Ishikawa (cell line): Measurements from ENCODE around the gene PDZD7.

Experiments used
- CEBPB ChIP-seq: IDR thresholded peaks from 2 replicates; pipeline ENCODE4 v1.6.1; 2012
- CREB1 ChIP-seq: IDR thresholded peaks from 2 replicates; pipeline ENCODE4 v1.6.1; 2012; ENCODE audit warnings: low read depth
- EP300 ChIP-seq: IDR thresholded peaks from 2 replicates; pipeline ENCODE4 v1.6.1; 2012; ENCODE audit warnings: borderline replicate concordance
- FOXM1 ChIP-seq: IDR thresholded peaks from 2 replicates; pipeline ENCODE4 v1.6.1; 2012; ENCODE audit warnings: low read depth, borderline replicate concordance
- NFIC ChIP-seq: IDR thresholded peaks from 2 replicates; pipeline ENCODE4 v1.6.1; 2012
- RAD21 ChIP-seq: IDR thresholded peaks from 2 replicates; pipeline ENCODE4 v1.6.1; 2012; ENCODE audit warnings: low read depth
- TAF1 ChIP-seq: IDR thresholded peaks from 2 replicates; pipeline ENCODE4 v1.6.1; 2012; ENCODE audit warnings: low read depth, mild to moderate bottlenecking
- TCF12 ChIP-seq: IDR thresholded peaks from 2 replicates; pipeline ENCODE4 v1.6.1; 2012; ENCODE audit warnings: low read depth
- TEAD4 ChIP-seq: IDR thresholded peaks from 2 replicates; pipeline ENCODE4 v1.6.1; 2012
- YY1 ChIP-seq: IDR thresholded peaks from 2 replicates; pipeline ENCODE4 v1.6.1; 2012; ENCODE audit warnings: low read depth
- ZBTB7A ChIP-seq: IDR thresholded peaks from 2 replicates; pipeline ENCODE4 v1.6.1; 2012; ENCODE audit warnings: low read depth
- TF ChIP-seq, protein P1 (sequence below): IDR thresholded peaks from 2 replicates; pipeline ENCODE4 v1.6.1; 2012; ENCODE audit warnings: low read depth, mild to moderate bottlenecking
- TF ChIP-seq, protein P2 (sequence below): IDR thresholded peaks from 2 replicates; pipeline ENCODE4 v1.6.1; 2012
- TF ChIP-seq, protein P3 (sequence below): IDR thresholded peaks from 2 replicates; pipeline ENCODE4 v1.6.1; 2012

DNA sequence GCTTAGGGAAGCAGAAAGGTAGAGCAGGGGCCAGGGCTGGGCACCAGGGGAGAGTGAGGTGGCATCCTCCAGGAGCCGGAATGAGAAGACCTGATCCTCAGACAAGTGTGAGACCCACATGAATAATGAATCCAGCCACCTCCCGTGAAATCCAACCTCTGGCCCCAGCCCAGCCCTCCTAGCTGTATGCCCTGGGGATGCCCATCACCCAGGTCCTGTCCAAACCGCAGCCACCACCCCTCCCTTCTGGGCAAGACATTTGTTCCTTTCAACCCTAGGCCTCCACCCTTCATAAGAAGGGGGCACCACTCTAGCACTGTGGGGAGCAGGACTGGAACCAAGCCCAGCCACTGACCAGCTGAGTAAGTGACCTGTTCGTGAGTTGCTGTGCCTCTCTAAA lies 9.7 kb downstream of the PDZD7 start:
- TF ChIP-seq, protein P1, sequence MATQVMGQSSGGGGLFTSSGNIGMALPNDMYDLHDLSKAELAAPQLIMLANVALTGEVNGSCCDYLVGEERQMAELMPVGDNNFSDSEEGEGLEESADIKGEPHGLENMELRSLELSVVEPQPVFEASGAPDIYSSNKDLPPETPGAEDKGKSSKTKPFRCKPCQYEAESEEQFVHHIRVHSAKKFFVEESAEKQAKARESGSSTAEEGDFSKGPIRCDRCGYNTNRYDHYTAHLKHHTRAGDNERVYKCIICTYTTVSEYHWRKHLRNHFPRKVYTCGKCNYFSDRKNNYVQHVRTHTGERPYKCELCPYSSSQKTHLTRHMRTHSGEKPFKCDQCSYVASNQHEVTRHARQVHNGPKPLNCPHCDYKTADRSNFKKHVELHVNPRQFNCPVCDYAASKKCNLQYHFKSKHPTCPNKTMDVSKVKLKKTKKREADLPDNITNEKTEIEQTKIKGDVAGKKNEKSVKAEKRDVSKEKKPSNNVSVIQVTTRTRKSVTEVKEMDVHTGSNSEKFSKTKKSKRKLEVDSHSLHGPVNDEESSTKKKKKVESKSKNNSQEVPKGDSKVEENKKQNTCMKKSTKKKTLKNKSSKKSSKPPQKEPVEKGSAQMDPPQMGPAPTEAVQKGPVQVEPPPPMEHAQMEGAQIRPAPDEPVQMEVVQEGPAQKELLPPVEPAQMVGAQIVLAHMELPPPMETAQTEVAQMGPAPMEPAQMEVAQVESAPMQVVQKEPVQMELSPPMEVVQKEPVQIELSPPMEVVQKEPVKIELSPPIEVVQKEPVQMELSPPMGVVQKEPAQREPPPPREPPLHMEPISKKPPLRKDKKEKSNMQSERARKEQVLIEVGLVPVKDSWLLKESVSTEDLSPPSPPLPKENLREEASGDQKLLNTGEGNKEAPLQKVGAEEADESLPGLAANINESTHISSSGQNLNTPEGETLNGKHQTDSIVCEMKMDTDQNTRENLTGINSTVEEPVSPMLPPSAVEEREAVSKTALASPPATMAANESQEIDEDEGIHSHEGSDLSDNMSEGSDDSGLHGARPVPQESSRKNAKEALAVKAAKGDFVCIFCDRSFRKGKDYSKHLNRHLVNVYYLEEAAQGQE = no peak
- no peak for TF ChIP-seq TCF12
- no peak for TF ChIP-seq FOXM1
- TF ChIP-seq, protein P2, sequence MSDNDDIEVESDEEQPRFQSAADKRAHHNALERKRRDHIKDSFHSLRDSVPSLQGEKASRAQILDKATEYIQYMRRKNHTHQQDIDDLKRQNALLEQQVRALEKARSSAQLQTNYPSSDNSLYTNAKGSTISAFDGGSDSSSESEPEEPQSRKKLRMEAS = no peak
- TF ChIP-seq, protein P3, sequence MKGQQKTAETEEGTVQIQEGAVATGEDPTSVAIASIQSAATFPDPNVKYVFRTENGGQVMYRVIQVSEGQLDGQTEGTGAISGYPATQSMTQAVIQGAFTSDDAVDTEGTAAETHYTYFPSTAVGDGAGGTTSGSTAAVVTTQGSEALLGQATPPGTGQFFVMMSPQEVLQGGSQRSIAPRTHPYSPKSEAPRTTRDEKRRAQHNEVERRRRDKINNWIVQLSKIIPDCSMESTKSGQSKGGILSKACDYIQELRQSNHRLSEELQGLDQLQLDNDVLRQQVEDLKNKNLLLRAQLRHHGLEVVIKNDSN = no peak
- TF ChIP-seq ZBTB7A = no peak
- TF ChIP-seq EP300 = no peak
- no peak for TF ChIP-seq TAF1
- no peak for TF ChIP-seq RAD21
- TF ChIP-seq CEBPB = no peak
- no peak for TF ChIP-seq NFIC
- TF ChIP-seq YY1 = no peak
- TF ChIP-seq CREB1 = no peak
- no peak for TF ChIP-seq TEAD4
